SK-N-SH treated with all-trans-retinoic acid at 6 μM for 48 hours (cell line): ENCODE results near the gene RGS1.

Experiments
- CSDC2 ChIP-seq: fragments of 250-450 bp; sonication (Bioruptor Pico); IDR thresholded peaks from 2 replicates; pipeline ENCODE4 v1.5.0; 2020; ENCODE audit warnings: mild to moderate bottlenecking, moderate library complexity
- RARB ChIP-seq: fragments of 250-450 bp; sonication (Bioruptor Pico); IDR thresholded peaks from 2 replicates; pipeline ENCODE4 v1.8.0; 2021; ENCODE audit warnings: mild to moderate bottlenecking, moderate library complexity
- SNAI2 ChIP-seq: fragments of 250-450 bp; sonication (Bioruptor Pico); IDR thresholded peaks from 2 replicates; pipeline ENCODE4 v1.5.0; 2020; ENCODE audit warnings: mild to moderate bottlenecking, moderate library complexity
- ZC3H10 ChIP-seq: fragments of 250-450 bp; sonication (Bioruptor Pico); IDR thresholded peaks from 2 replicates; pipeline ENCODE4 v1.5.1; 2021; ENCODE audit warnings: mild to moderate bottlenecking, moderate library complexity
- ZFP3 ChIP-seq: fragments of 250-450 bp; sonication (Bioruptor Pico); IDR thresholded peaks from 2 replicates; pipeline ENCODE4 v1.5.0; 2020; ENCODE audit warnings: mild to moderate bottlenecking, moderate library complexity

DNA sequence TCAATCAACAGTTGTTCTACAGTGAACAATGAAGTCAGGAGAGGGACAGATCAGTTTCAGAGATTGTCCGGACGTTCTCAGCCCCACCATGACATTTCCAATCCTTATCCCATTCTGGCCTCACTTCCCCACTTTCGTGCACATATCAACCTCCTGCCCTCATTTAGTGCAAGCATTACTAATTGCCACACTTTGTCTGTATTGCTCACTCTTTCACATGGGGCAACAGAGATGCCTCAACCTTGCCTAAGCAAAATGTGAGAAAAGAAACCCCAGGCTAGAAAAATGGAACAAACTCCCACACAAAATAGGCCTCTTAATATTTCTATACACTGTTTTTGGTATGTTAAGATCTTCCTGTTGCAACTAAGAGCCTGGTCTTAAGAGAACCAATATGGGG, 8.9 kb upstream of the RGS1 start:
- TF ChIP-seq RARB = no peak
- TF ChIP-seq ZFP3 (CRISPR knock-in tag) = no peak
- TF ChIP-seq CSDC2 (CRISPR knock-in tag) = no peak
- TF ChIP-seq SNAI2 (CRISPR knock-in tag) = no peak
- TF ChIP-seq ZC3H10 (CRISPR knock-in tag) = no peak
